SU-DHL-6 (cell line): ENCODE results near the gene KAZN.

ENCODE experiments used
- CTCF ChIP-seq: fragments of 200-600 bp; sonication (generic); IDR thresholded peaks from one replicate; pipeline ENCODE4 v1.5.1; 2017; ENCODE audit warnings: antibody characterized with exemption, mild to moderate bottlenecking, low read length, moderate library complexity; ENCODE audit not compliant: insufficient read depth, poor library complexity, severe bottlenecking
- EZH2phosphoT487 ChIP-seq: fragments of 200-600 bp; sonication (generic), shearing (Covaris generic); conservative IDR thresholded peaks from 2 replicates; pipeline ENCODE4 v1.6.1; 2018; ENCODE audit warnings: mild to moderate bottlenecking, antibody characterized with exemption, low read length, moderate library complexity, mixed read lengths

- no peak for TF ChIP-seq CTCF
- no peak for TF ChIP-seq EZH2phosphoT487
Observed at GRCh38 chr1:15101801-15102200, 503.3 kb downstream of the KAZN start.
